ENCODE data around the gene POU2F1.

The POU2F1 gene

GRCh38 chr1:167454304-167454893 is 233.7 kb downstream of the POU2F1 start:
- Histone ChIP-seq H3K23ac (ENCODE audit: low read length in 2 of 2) (no peak overlapping the region), H2BK12ac (ENCODE audit: low read length in 2 of 2) (peak overlapping the region in 1 of 2 experiments; percentile 59), H3K9ac (ENCODE audit: low read length) (peak overlapping the region; percentile 86), H3K4me3 (ENCODE audit: insufficient read depth in 1 of 2, low read depth in 1 of 2, low read length in 2 of 2) (peak overlapping the region; percentile 72 to 90), H2BK5ac (ENCODE audit: low read depth, low read length, poor library complexity, severe bottlenecking) (no peak overlapping the region), H2AK5ac (ENCODE audit: low read length, severe bottlenecking) (no peak overlapping the region), H3K4ac (ENCODE audit: low read depth in 1 of 2, low read length in 2 of 2) (no peak overlapping the region), H3K9me3 (ENCODE audit: control insufficient read depth, low read length) (no peaks in the 10 kb centered on the region), H4K8ac (ENCODE audit: low read length) (no peak overlapping the region), H3K79me1 (replicated peaks; ENCODE audit: low read length, poor library complexity, severe bottlenecking) (no peaks in the 10 kb centered on the region), H3K36me3 (ENCODE audit: control insufficient read depth in 1 of 2, insufficient read depth in 2 of 2, low read depth in 1 of 2, low read length in 2 of 2) (no peaks in the 10 kb centered on the region), H3K27ac (ENCODE audit: low read length, poor library complexity, severe bottlenecking) (no peak overlapping the region), H3K14ac (ENCODE audit: low read length in 2 of 2) (peak overlapping the region in 1 of 2 experiments; percentile 45), H3K4me1 (ENCODE audit: control insufficient read depth, insufficient read depth, low read depth, low read length) (peaks cover 3% of the 10 kb centered on the region), H3K27me3 (ENCODE audit: control insufficient read depth in 1 of 2, insufficient read depth in 1 of 2, low read length in 2 of 2) (peaks cover 13 to 14% of the 10 kb centered on the region in 2 experiments), H4K91ac (ENCODE audit: low read length) (no peak overlapping the region), H3K4me2 (ENCODE audit: low read length, poor library complexity, severe bottlenecking) (peak overlapping the region; percentile 99), H2BK120ac (ENCODE audit: low read depth, low read length) (no peak overlapping the region), H2BK15ac (ENCODE audit: low read depth, poor library complexity, severe bottlenecking) (no peak overlapping the region), H2AFZ (ENCODE audit: low read depth, low read length) (peak overlapping the region; percentile 2), H3K18ac (ENCODE audit: low read depth in 1 of 2, low read length in 2 of 2) (peak overlapping the region in 1 of 2 experiments; percentile 31)
- 22% methylated on average over 17 of the region's 19 CpGs for WGBS
- no peak for DNase-seq

GRCh38 chr1:167454894-167455785 is 234.5 kb downstream of the POU2F1 start:
- H3K27ac ChIP-seq (ENCODE audit: low read length, poor library complexity, severe bottlenecking) = no peak overlapping the region
- peak overlapping the region; percentile 96 for H4K8ac ChIP-seq (ENCODE audit: low read length)
- peak overlapping the region; percentile 86 for H3K9ac ChIP-seq (ENCODE audit: low read length)
- H2BK12ac ChIP-seq (ENCODE audit: low read length in 2 of 2) = peak overlapping the region; percentile 3 to 57
- H3K4me3 ChIP-seq (ENCODE audit: insufficient read depth in 1 of 2, low read depth in 1 of 2, low read length in 2 of 2) = peak overlapping the region; percentile 72 to 90
- peak overlapping the region in 1 of 2 experiments; percentile 77 for H3K23ac ChIP-seq (ENCODE audit: low read length in 2 of 2)
- no peak overlapping the region for H2BK15ac ChIP-seq (ENCODE audit: low read depth, poor library complexity, severe bottlenecking)
- no peaks in the 10 kb centered on the region for H3K79me1 ChIP-seq (replicated peaks; ENCODE audit: low read length, poor library complexity, severe bottlenecking)
- peak; percentile 43 for DNase-seq
- peak overlapping the region; percentile 99 for H3K4me2 ChIP-seq (ENCODE audit: low read length, poor library complexity, severe bottlenecking)
- no peaks in the 10 kb centered on the region for H3K9me3 ChIP-seq (ENCODE audit: control insufficient read depth, low read length)
- WGBS = under 1% methylated on average over 80 of the region's 85 CpGs
- no peak overlapping the region for H2BK5ac ChIP-seq (ENCODE audit: low read depth, low read length, poor library complexity, severe bottlenecking)
- H2BK120ac ChIP-seq (ENCODE audit: low read depth, low read length) = peak overlapping the region; percentile 39
- H3K27me3 ChIP-seq (ENCODE audit: control insufficient read depth in 1 of 2, insufficient read depth in 1 of 2, low read length in 2 of 2) = peaks cover 13 to 14% of the 10 kb centered on the region in 2 experiments
- peak overlapping the region; percentile 65 for H4K91ac ChIP-seq (ENCODE audit: low read length)
- H3K18ac ChIP-seq (ENCODE audit: low read depth in 1 of 2, low read length in 2 of 2) = peak overlapping the region; percentile 85 to 89
- peak overlapping the region; percentile 83 for H2AFZ ChIP-seq (ENCODE audit: low read depth, low read length)
- H2AK5ac ChIP-seq (ENCODE audit: low read length, severe bottlenecking) = no peak overlapping the region
- H3K14ac ChIP-seq (ENCODE audit: low read length in 2 of 2) = peak overlapping the region in 1 of 2 experiments; percentile 73
- H3K36me3 ChIP-seq (ENCODE audit: control insufficient read depth in 1 of 2, insufficient read depth in 2 of 2, low read depth in 1 of 2, low read length in 2 of 2) = no peaks in the 10 kb centered on the region
- H3K4ac ChIP-seq (ENCODE audit: low read depth in 1 of 2, low read length in 2 of 2) = peak overlapping the region; percentile 54 to 55
- peaks cover 3% of the 10 kb centered on the region for H3K4me1 ChIP-seq (ENCODE audit: control insufficient read depth, insufficient read depth, low read depth, low read length)

DNA sequence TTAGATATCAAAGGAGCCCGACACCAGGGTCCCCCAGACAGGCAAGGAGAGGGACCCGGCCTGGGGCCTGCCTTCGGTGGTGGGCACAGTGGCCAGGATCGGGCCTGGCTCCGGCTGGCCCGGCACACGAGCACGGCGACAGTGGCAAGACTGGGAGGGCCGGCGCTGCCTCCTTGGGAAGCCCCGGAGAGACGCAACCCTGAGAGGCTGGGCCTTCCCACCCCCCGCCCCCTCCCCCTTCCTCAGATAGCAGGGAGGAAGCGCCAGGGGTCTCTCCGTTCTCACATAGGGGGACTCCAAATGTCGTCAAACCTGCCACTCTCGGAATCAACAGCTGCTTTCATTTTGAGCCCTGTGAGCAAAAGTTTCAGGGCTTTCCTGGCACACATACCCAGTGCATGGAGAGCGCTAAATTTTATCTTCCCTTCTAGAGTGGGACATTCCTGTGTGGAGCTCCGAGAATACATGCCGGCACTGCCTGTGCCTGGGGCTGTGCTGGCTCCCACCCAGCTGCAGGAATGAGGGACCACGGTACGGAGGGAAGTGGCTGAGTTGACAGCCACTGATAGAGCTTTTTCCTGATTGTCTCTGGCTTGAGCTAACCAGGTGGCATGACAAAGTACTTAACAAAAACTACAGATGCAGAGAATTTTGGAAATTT is 235.2 kb downstream of the POU2F1 start:
- Histone ChIP-seq H2AK5ac (ENCODE audit: low read length, severe bottlenecking) (no peak overlapping the region), H3K4me3 (ENCODE audit: insufficient read depth in 1 of 2, low read depth in 1 of 2, low read length in 2 of 2) (peak overlapping the region; percentile 72 to 90), H2BK5ac (ENCODE audit: low read depth, low read length, poor library complexity, severe bottlenecking) (no peak overlapping the region), H2BK15ac (ENCODE audit: low read depth, poor library complexity, severe bottlenecking) (no peak overlapping the region), H2BK120ac (ENCODE audit: low read depth, low read length) (peak overlapping the region; percentile 39), H4K8ac (ENCODE audit: low read length) (peak overlapping the region; percentile 60), H3K23ac (ENCODE audit: low read length in 2 of 2) (no peak overlapping the region), H3K14ac (ENCODE audit: low read length in 2 of 2) (no peak overlapping the region), H2BK12ac (ENCODE audit: low read length in 2 of 2) (peak overlapping the region in 1 of 2 experiments; percentile 59), H3K4me1 (ENCODE audit: control insufficient read depth, insufficient read depth, low read depth, low read length) (peaks cover 3% of the 10 kb centered on the region), H3K36me3 (ENCODE audit: control insufficient read depth in 1 of 2, insufficient read depth in 2 of 2, low read depth in 1 of 2, low read length in 2 of 2) (no peaks in the 10 kb centered on the region), H4K91ac (ENCODE audit: low read length) (no peak overlapping the region), H3K27ac (ENCODE audit: low read length, poor library complexity, severe bottlenecking) (no peak overlapping the region), H3K79me1 (replicated peaks; ENCODE audit: low read length, poor library complexity, severe bottlenecking) (no peaks in the 10 kb centered on the region), H3K9ac (ENCODE audit: low read length) (peak overlapping the region; percentile 86), H3K4me2 (ENCODE audit: low read length, poor library complexity, severe bottlenecking) (peak overlapping the region; percentile 99), H2AFZ (ENCODE audit: low read depth, low read length) (peak overlapping the region; percentile 30), H3K18ac (ENCODE audit: low read depth in 1 of 2, low read length in 2 of 2) (peak overlapping the region; percentile 75 to 89), H3K4ac (ENCODE audit: low read depth in 1 of 2, low read length in 2 of 2) (peak overlapping the region; percentile 54 to 55), H3K27me3 (ENCODE audit: control insufficient read depth in 1 of 2, insufficient read depth in 1 of 2, low read length in 2 of 2) (peaks cover 13 to 14% of the 10 kb centered on the region in 2 experiments), H3K9me3 (ENCODE audit: control insufficient read depth, low read length) (no peaks in the 10 kb centered on the region)
- DNase-seq = peak; percentile 30
- 11% methylated on average over 22 of the region's 23 CpGs for WGBS

All from mesenchymal stem cell (in vitro differentiated cells and primary cell).